Activated CD4-positive, alpha-beta memory T cell treated with anti-CD3 and anti-CD28 coated beads, Interleukin-2, amount 10 ng/mL, durations not matched to agents 7 days and 5 days (primary cell): ENCODE data around the gene CAMSAP1. TPM values are rescaled to one million over a fixed set of nuclear protein-coding genes. Genes with fewer than 3 reads are reported as not detected.

Source experiments
- CTCF ChIA-PET: fragments of 350-600 bp; sonication (Branson Sonifier 250); formaldehyde crosslinking; loops from one replicate; lab custom pipeline; 2021; ENCODE audit warnings: antibody characterized with exemption, inconsistent platforms; lab: Charles Lee
- POLR2A ChIA-PET: fragments of 350-600 bp; sonication (Branson Sonifier 250); formaldehyde crosslinking; loops from one replicate; lab custom pipeline; 2021; ENCODE audit warnings: antibody characterized with exemption; lab: Charles Lee
- DNase-seq: peaks from one replicate; pipeline ENCODE4 v3.0.0-alpha.2; 2020
- H3K27ac Mint-ChIP-seq: one replicate; pipeline ENCODE4 v1.8.0; 2021; ENCODE audit warnings: mild to moderate bottlenecking, mixed read lengths
- H3K27me3 Mint-ChIP-seq: one replicate; pipeline ENCODE4 v1.8.0; 2021; ENCODE audit warnings: mixed read lengths
- H3K36me3 Mint-ChIP-seq: one replicate; pipeline ENCODE4 v1.8.0; 2021; ENCODE audit warnings: low read depth, mixed read lengths
- H3K4me1 Mint-ChIP-seq: one replicate; pipeline ENCODE4 v1.8.0; 2021; ENCODE audit warnings: mixed read lengths
- H3K4me3 Mint-ChIP-seq: one replicate; pipeline ENCODE4 v1.8.0; 2021; ENCODE audit warnings: mild to moderate bottlenecking, mixed read lengths
- H3K9me3 Mint-ChIP-seq: one replicate; pipeline ENCODE4 v1.8.0; 2021; ENCODE audit warnings: mixed read lengths
- total RNA-seq, 2 experiments: library from RNA; stranded (reverse); gene quantifications; one replicate each; pipeline ENCODE4 v1.2.3, GENCODE V29; 2021

Gene CAMSAP1
- total RNA-seq, 2 experiments from 2014 or later = 20.9 to 22.0 TPM

GRCh38 chr9:135835131-135835530 is 72.2 kb downstream of the CAMSAP1 start:
- peaks cover 10% of the 10 kb centered on the region for H3K36me3 Mint-ChIP-seq
- no peaks in the 10 kb centered on the region for H3K4me1 Mint-ChIP-seq
- CTCF ChIA-PET = no interaction called here
- H3K27me3 Mint-ChIP-seq = no peaks in the 10 kb centered on the region
- DNase-seq = no peak
- POLR2A ChIA-PET = no interaction called here
- H3K27ac Mint-ChIP-seq = no peak overlapping the region
- no peak overlapping the region for H3K4me3 Mint-ChIP-seq
- H3K9me3 Mint-ChIP-seq = no peaks in the 10 kb centered on the region

- Mint-ChIP-seq H3K4me3 (no peak overlapping the region), H3K27ac (no peak overlapping the region), H3K27me3 (no peaks in the 10 kb centered on the region), H3K9me3 (peaks cover under 1% of the 10 kb centered on the region), H3K36me3 (peaks cover 13% of the 10 kb centered on the region), H3K4me1 (no peaks in the 10 kb centered on the region)
- DNase-seq = no peak
- POLR2A ChIA-PET = no interaction called here
- CTCF ChIA-PET = no interaction called here
Observed at GRCh38 chr9:135833864-135834263, 73.5 kb downstream of the CAMSAP1 start.

- no peaks in the 10 kb centered on the region for H3K27me3 Mint-ChIP-seq
- no peak overlapping the region for H3K27ac Mint-ChIP-seq
- DNase-seq = no peak
- no peak overlapping the region for H3K4me3 Mint-ChIP-seq
- H3K36me3 Mint-ChIP-seq = peaks cover 28% of the 10 kb centered on the region
- H3K4me1 Mint-ChIP-seq = no peaks in the 10 kb centered on the region
- CTCF ChIA-PET = no interaction called here
- peaks cover 8% of the 10 kb centered on the region for H3K9me3 Mint-ChIP-seq
- POLR2A ChIA-PET = no interaction called here
Observed at GRCh38 chr9:135830496-135830895, 76.8 kb downstream of the CAMSAP1 start.

GRCh38 chr9:135828656-135829055 is 78.7 kb downstream of the CAMSAP1 start:
- Mint-ChIP-seq H3K9me3 (peaks cover 8% of the 10 kb centered on the region), H3K4me1 (no peaks in the 10 kb centered on the region), H3K27me3 (no peaks in the 10 kb centered on the region), H3K27ac (no peak overlapping the region), H3K36me3 (peaks cover 28% of the 10 kb centered on the region), H3K4me3 (no peak overlapping the region)
- DNase-seq = no peak
- CTCF ChIA-PET = no interaction called here
- POLR2A ChIA-PET = no interaction called here

- Mint-ChIP-seq H3K36me3 (peaks cover 33% of the 10 kb centered on the region), H3K27ac (no peak overlapping the region), H3K4me3 (no peak overlapping the region), H3K9me3 (peaks cover 8% of the 10 kb centered on the region), H3K27me3 (no peaks in the 10 kb centered on the region), H3K4me1 (no peaks in the 10 kb centered on the region)
- ChIA-PET CTCF (no interaction called here), POLR2A (no interaction called here)
- DNase-seq = no peak
Observed at GRCh38 chr9:135827866-135828580, 79.3 kb downstream of the CAMSAP1 start.

- Mint-ChIP-seq H3K27me3 (no peaks in the 10 kb centered on the region), H3K36me3 (peaks cover 36% of the 10 kb centered on the region), H3K4me1 (no peaks in the 10 kb centered on the region), H3K27ac (no peak overlapping the region), H3K4me3 (no peak overlapping the region), H3K9me3 (peaks cover 8% of the 10 kb centered on the region)
- DNase-seq = no peak
- ChIA-PET POLR2A (no interaction called here), CTCF (no interaction called here)
Observed at GRCh38 chr9:135827301-135827700, 80.0 kb downstream of the CAMSAP1 start.

- CTCF ChIA-PET = no interaction called here
- H3K36me3 Mint-ChIP-seq = peaks cover 32% of the 10 kb centered on the region
- no peaks in the 10 kb centered on the region for H3K27me3 Mint-ChIP-seq
- H3K9me3 Mint-ChIP-seq = peaks cover 8% of the 10 kb centered on the region
- no peak overlapping the region for H3K27ac Mint-ChIP-seq
- no peaks in the 10 kb centered on the region for H3K4me1 Mint-ChIP-seq
- H3K4me3 Mint-ChIP-seq = no peak overlapping the region
- DNase-seq = no peak
- POLR2A ChIA-PET = no interaction called here
Observed at GRCh38 chr9:135826188-135826545, 81.2 kb downstream of the CAMSAP1 start.

- DNase-seq = no peak
- Mint-ChIP-seq H3K4me1 (no peaks in the 10 kb centered on the region), H3K36me3 (peaks cover 32% of the 10 kb centered on the region), H3K4me3 (no peak overlapping the region), H3K27me3 (no peaks in the 10 kb centered on the region), H3K27ac (no peak overlapping the region), H3K9me3 (peaks cover 8% of the 10 kb centered on the region)
- ChIA-PET CTCF (no interaction called here), POLR2A (no interaction called here)
Observed at GRCh38 chr9:135825435-135826187, 81.7 kb downstream of the CAMSAP1 start.

- peaks cover under 1% of the 10 kb centered on the region for H3K9me3 Mint-ChIP-seq
- H3K4me1 Mint-ChIP-seq = no peaks in the 10 kb centered on the region
- POLR2A ChIA-PET = no interaction called here
- H3K36me3 Mint-ChIP-seq = peaks cover 22% of the 10 kb centered on the region
- H3K4me3 Mint-ChIP-seq = no peak overlapping the region
- H3K27me3 Mint-ChIP-seq = no peaks in the 10 kb centered on the region
- H3K27ac Mint-ChIP-seq = no peak overlapping the region
- CTCF ChIA-PET = no interaction called here
- DNase-seq = no peak
Observed at GRCh38 chr9:135823036-135823435, 84.3 kb downstream of the CAMSAP1 start.

GRCh38 chr9:135822374-135822755 is 85.0 kb downstream of the CAMSAP1 start:
- POLR2A ChIA-PET = no interaction called here
- no peaks in the 10 kb centered on the region for H3K4me1 Mint-ChIP-seq
- H3K27ac Mint-ChIP-seq = no peak overlapping the region

GRCh38 chr9:135821733-135822373 is 85.5 kb downstream of the CAMSAP1 start:
- Mint-ChIP-seq H3K9me3 (no peaks in the 10 kb centered on the region), H3K27ac (no peak overlapping the region), H3K27me3 (no peaks in the 10 kb centered on the region), H3K4me3 (no peak overlapping the region), H3K4me1 (no peaks in the 10 kb centered on the region), H3K36me3 (peaks cover 21% of the 10 kb centered on the region)
- no peak for DNase-seq
- ChIA-PET POLR2A (no interaction called here), CTCF (no interaction called here)

More at GRCh38 chr9:135822374-135822755, 85.0 kb downstream of the CAMSAP1 start:
- H3K4me3 Mint-ChIP-seq = no peak overlapping the region
- H3K27me3 Mint-ChIP-seq = no peaks in the 10 kb centered on the region
- H3K36me3 Mint-ChIP-seq = peaks cover 21% of the 10 kb centered on the region
- CTCF ChIA-PET = no interaction called here
- no peak for DNase-seq
- no peaks in the 10 kb centered on the region for H3K9me3 Mint-ChIP-seq

- Mint-ChIP-seq H3K9me3 (no peaks in the 10 kb centered on the region), H3K27me3 (no peaks in the 10 kb centered on the region), H3K4me1 (no peaks in the 10 kb centered on the region), H3K36me3 (peaks cover 17% of the 10 kb centered on the region), H3K27ac (no peak overlapping the region), H3K4me3 (no peak overlapping the region)
- POLR2A ChIA-PET = no interaction called here
- no peak for DNase-seq
- CTCF ChIA-PET = no interaction called here
Observed at GRCh38 chr9:135821116-135821515, 86.2 kb downstream of the CAMSAP1 start.

- Mint-ChIP-seq H3K4me1 (no peaks in the 10 kb centered on the region), H3K36me3 (peaks cover 16% of the 10 kb centered on the region), H3K4me3 (no peak overlapping the region), H3K27me3 (no peaks in the 10 kb centered on the region), H3K27ac (no peak overlapping the region), H3K9me3 (no peaks in the 10 kb centered on the region)
- ChIA-PET CTCF (no interaction called here), POLR2A (no interaction called here)
- DNase-seq = no peak
Observed at GRCh38 chr9:135820661-135821060, 86.7 kb downstream of the CAMSAP1 start.
